K562 (cell line): Measurements from ENCODE around the gene HOXC12. TPM values are rescaled to one million over a fixed set of nuclear protein-coding genes. Genes with fewer than 3 reads are reported as not detected.

Source experiments
- GABPB1 ChIP-seq: sonication (generic); formaldehyde crosslinking; IDR thresholded peaks from 2 replicates; pipeline ENCODE4 v1.8.0; 2022; ENCODE audit warnings: mild to moderate bottlenecking, missing genetic modification reagents
- HOMEZ ChIP-seq: fragments of 250-450 bp; sonication (Bioruptor Pico); IDR thresholded peaks from 2 replicates; pipeline ENCODE4 v1.4.0; 2020; ENCODE audit warnings: mild to moderate bottlenecking, moderate library complexity
- KAT7 ChIP-seq: sonication (generic); formaldehyde crosslinking; IDR thresholded peaks from 2 replicates; pipeline ENCODE4 v1.8.0; 2022; ENCODE audit warnings: missing genetic modification reagents, mild to moderate bottlenecking, borderline replicate concordance
- NR4A1 ChIP-seq, 2 experiments: fragments of 250-450 bp in 1 of 2; fragments of 450-650 bp in 1 of 2; sonication (Bioruptor Pico) in 1 of 2; IDR thresholded peaks; 2 replicates each; pipeline versions ENCODE4 v1.4.0 to v1.6.1; 2016 to 2020; ENCODE audit warnings: mild to moderate bottlenecking in 2 of 2, missing compliant biosample characterization in 1 of 2, missing genetic modification characterization in 1 of 2, moderate library complexity in 1 of 2
- POLR2A ChIP-seq: fragments of 450-650 bp; conservative IDR thresholded peaks from 2 replicates; pipeline ENCODE4 v1.6.1; 2016
- RNF219 ChIP-seq: fragments of 250-450 bp; sonication (Bioruptor Pico); IDR thresholded peaks from 2 replicates; pipeline ENCODE4 v1.5.0; 2022; ENCODE audit warnings: mild to moderate bottlenecking
- TAF7 ChIP-seq: fragments of 450-650 bp; IDR thresholded peaks from 2 replicates; pipeline ENCODE4 v1.6.1; 2016; ENCODE audit warnings: missing genetic modification characterization, missing compliant biosample characterization
- TFAM ChIP-seq: fragments of 250-450 bp; sonication (Bioruptor Pico); conservative IDR thresholded peaks from 2 replicates; pipeline ENCODE4 v1.5.0; 2021; ENCODE audit warnings: mild to moderate bottlenecking, moderate library complexity
- ZC3H8 ChIP-seq: fragments of 450-650 bp; IDR thresholded peaks from 2 replicates; pipeline ENCODE4 v1.6.1; 2017
- ZFP36 ChIP-seq: fragments of 150-350 bp; IDR thresholded peaks from 2 replicates; pipeline ENCODE4 v1.6.1; 2018; ENCODE audit warnings: low read length, low read depth; ENCODE audit not compliant: partially characterized antibody
- ZNF124 ChIP-seq: sonication (generic); formaldehyde crosslinking; IDR thresholded peaks from 2 replicates; pipeline ENCODE4 v1.8.1; 2022; ENCODE audit warnings: missing genetic modification reagents
- polyA plus RNA-seq, 8 experiments: library from polyadenylated mRNA; depleted of rRNA in 4 of 8; stranded (reverse) in 5 of 8; unstranded in 3 of 8; fragments of >200 nt; fragmentation: Nextera tagmentation in 2 of 8; fragmentation: Illumina TruSeq in 1 of 8; extraction: Ambion mirVana in 2 of 8; extraction: Trizol in 1 of 8; gene quantifications; 2 replicates each; pipeline versions ENCODE4 v1.2.1 to v1.2.3, GENCODE V29; 2011 to 2014; ENCODE audit warnings: inconsistent platforms in 1 of 8, missing spikeins in 1 of 8
- total RNA-seq, 7 experiments: library from RNA; depleted of rRNA in 6 of 7; stranded (reverse); fragments of >200 nt in 6 of 7; fragmentation: Illumina TruSeq in 2 of 7; extraction: Trizol in 2 of 7; gene quantifications; 2 replicates each; pipeline versions ENCODE4 v1.2.1 to v1.2.3, GENCODE V29; 2011 to 2021; ENCODE audit warnings: low replicate concordance in 1 of 7
- TF ChIP-seq, protein P1 (sequence below): IDR thresholded peaks from 3 replicates; pipeline ENCODE4 v1.6.1; 2011; ENCODE audit warnings: borderline replicate concordance, mild to moderate bottlenecking; ENCODE audit not compliant: insufficient read length, insufficient read depth

The HOXC12 gene
- total and polyA plus RNA-seq, 9 of the 15 experiments (the other 6 are each of a cell fraction or from before 2014, with no cell fraction given) = 0.04 to 0.36 (median 0.11) TPM; not detected in 1

GRCh38 chr12:53998110-53998899, 43.6 kb downstream of the HOXC12 start (continued):
- TF ChIP-seq RNF219 (CRISPR knock-in tag) (no peak), ZNF124 (CRISPR knock-in tag) (no peak), KAT7 (CRISPR knock-in tag) (0 out of 2 replicates have a peak, but pooled peaks have one; percentile 37), ZFP36 (no peak), GABPB1 (no peak), POLR2A (no peak), NR4A1 (CRISPR knock-in tag; IDR thresholded peaks at IDR 0.05) (no peak), NR4A1 (tag; IDR thresholded peaks at IDR 0.05) (no peak), ZC3H8 (no peak), TAF7 (tag) (no peak), HOMEZ (no peak), TFAM (CRISPR knock-in tag) (no peak)
- TF ChIP-seq, protein P1, sequence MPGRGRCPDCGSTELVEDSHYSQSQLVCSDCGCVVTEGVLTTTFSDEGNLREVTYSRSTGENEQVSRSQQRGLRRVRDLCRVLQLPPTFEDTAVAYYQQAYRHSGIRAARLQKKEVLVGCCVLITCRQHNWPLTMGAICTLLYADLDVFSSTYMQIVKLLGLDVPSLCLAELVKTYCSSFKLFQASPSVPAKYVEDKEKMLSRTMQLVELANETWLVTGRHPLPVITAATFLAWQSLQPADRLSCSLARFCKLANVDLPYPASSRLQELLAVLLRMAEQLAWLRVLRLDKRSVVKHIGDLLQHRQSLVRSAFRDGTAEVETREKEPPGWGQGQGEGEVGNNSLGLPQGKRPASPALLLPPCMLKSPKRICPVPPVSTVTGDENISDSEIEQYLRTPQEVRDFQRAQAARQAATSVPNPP = no peak
